Measurements from ENCODE around the gene RASSF4. TPM values are rescaled to one million over a fixed set of nuclear protein-coding genes. Genes with fewer than 3 reads are reported as not detected.

Gene RASSF4
- polyA plus RNA-seq, 1 experiment: 11.2 TPM

- no peak overlapping the region for H3K27ac ChIP-seq (ENCODE audit: low read depth, low read length)
- POLR2A ChIA-PET: no interaction called here
- H3K27me3 ChIP-seq (ENCODE audit: control insufficient read depth, insufficient read depth, low read length): peaks cover 14% of the 10 kb centered on the region
- no peak for TF ChIP-seq CTCF (IDR thresholded peaks at IDR 0.05; ENCODE audit: low read depth, low read length)
- H3K9me3 ChIP-seq (ENCODE audit: control insufficient read depth, insufficient read depth, low read length): no peaks in the 10 kb centered on the region; the same call in 1 of the 2 replicates
- CTCF ChIA-PET: no interaction called here
- no peak overlapping the region for H3K4me3 ChIP-seq (ENCODE audit: low read depth, low read length)
- no peak for DNase-seq (ENCODE audit: low read depth, low spot score)
These were observed 32.8 kb upstream of the RASSF4 start for GRCh38 chr10:44926751-44927351.

DNA sequence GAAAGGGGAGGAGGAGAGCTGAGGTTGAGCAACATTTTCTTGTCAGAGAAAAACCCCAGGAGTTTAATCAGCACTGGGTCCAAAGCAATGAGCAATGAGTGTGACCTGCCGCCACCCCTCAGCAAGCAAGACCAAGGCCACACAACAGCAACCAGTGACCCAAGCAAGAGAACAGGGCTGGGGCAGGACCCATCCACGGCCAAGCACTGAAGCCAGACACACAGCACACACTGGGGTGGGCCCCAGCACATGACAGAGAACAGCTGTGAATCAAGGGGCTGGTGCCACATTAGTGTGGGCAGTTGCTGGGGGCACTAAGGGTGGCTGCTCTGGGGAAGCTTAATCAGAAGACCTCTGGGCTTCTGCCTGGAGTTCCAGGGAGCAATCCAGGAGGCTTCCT is 32.2 kb upstream of the RASSF4 start:
- no peak for DNase-seq (ENCODE audit: low read depth, low spot score)
- TF ChIP-seq CTCF (IDR thresholded peaks at IDR 0.05; ENCODE audit: low read depth, low read length): no peak
- H3K27ac ChIP-seq (ENCODE audit: low read depth, low read length): no peak overlapping the region
- H3K4me3 ChIP-seq (ENCODE audit: low read depth, low read length): no peak overlapping the region
- H3K9me3 ChIP-seq (ENCODE audit: control insufficient read depth, insufficient read depth, low read length): no peaks in the 10 kb centered on the region; the same call in 1 of the 2 replicates
- ChIA-PET POLR2A (no interaction called here), CTCF (no interaction called here)
- H3K27me3 ChIP-seq (ENCODE audit: control insufficient read depth, insufficient read depth, low read length): peaks cover 14% of the 10 kb centered on the region

- CTCF ChIA-PET: interaction anchor here (0.6 kb wide), 1 partner anchor 47 kb away, joined by 3 read pairs; no protein-coding TSS in a partner anchor
- Histone ChIP-seq H3K27ac (ENCODE audit: low read depth, low read length) (no peak overlapping the region), H3K4me3 (ENCODE audit: low read depth, low read length) (no peak overlapping the region), H3K27me3 (ENCODE audit: control insufficient read depth, insufficient read depth, low read length) (peaks cover 11% of the 10 kb centered on the region), H3K9me3 (ENCODE audit: control insufficient read depth, insufficient read depth, low read length) (no peaks in the 10 kb centered on the region; the same call in 1 of the 2 replicates)
- TF ChIP-seq CTCF (IDR thresholded peaks at IDR 0.05; ENCODE audit: low read depth, low read length): no peak
- DNase-seq (ENCODE audit: low read depth, low spot score): no peak
- POLR2A ChIA-PET: no interaction called here
These were observed 31.1 kb upstream of the RASSF4 start for GRCh38 chr10:44928462-44928861.

GRCh38 chr10:44929356-44930255 is 30.0 kb upstream of the RASSF4 start:
- H3K9me3 ChIP-seq (ENCODE audit: control insufficient read depth, insufficient read depth, low read length): no peaks in the 10 kb centered on the region
- TF ChIP-seq CTCF (IDR thresholded peaks at IDR 0.05; ENCODE audit: low read depth, low read length): no peak
- no peak overlapping the region for H3K27ac ChIP-seq (ENCODE audit: low read depth, low read length)
- H3K4me3 ChIP-seq (ENCODE audit: low read depth, low read length): no peak overlapping the region
- no peak for DNase-seq (ENCODE audit: low read depth, low spot score)
- CTCF ChIA-PET: interaction anchor here (0.6 kb wide), 1 partner anchor 77 kb away, joined by 4 read pairs; no protein-coding TSS in a partner anchor
- H3K27me3 ChIP-seq (ENCODE audit: control insufficient read depth, insufficient read depth, low read length): peaks cover 8% of the 10 kb centered on the region
- POLR2A ChIA-PET: no interaction called here
